T-helper 1 cell treated with Interleukin-12 subunit alpha and Interleukin-12 subunit beta and Interleukin-4 antibody, amounts not matched to agents 30 ng/mL and 1 ng/mL, for 36 hours (primary cell): ENCODE measurements around the gene RUSC2. TPM values are rescaled to one million over a fixed set of nuclear protein-coding genes. Genes with fewer than 3 reads are reported as not detected.
"Not testable (repeated sequence)": the region's sequence is repeated elsewhere in the genome, so short reads cannot be mapped to it uniquely, and the experiment has no call there.

Experiments
- intact Hi-C: fragments of 100-400 bp; cut with micrococcal nuclease; formaldehyde crosslinking; loops from one replicate; pipeline ENCODE4 v1.15.1; 2024
- total RNA-seq: library from RNA; stranded (reverse); gene quantifications from 2 replicates; pipeline ENCODE4 v1.2.3, GENCODE V29; 2022

RUSC2 gene
- total RNA-seq, 1 donor from 2014 or later, result 3.8 TPM

DNA sequence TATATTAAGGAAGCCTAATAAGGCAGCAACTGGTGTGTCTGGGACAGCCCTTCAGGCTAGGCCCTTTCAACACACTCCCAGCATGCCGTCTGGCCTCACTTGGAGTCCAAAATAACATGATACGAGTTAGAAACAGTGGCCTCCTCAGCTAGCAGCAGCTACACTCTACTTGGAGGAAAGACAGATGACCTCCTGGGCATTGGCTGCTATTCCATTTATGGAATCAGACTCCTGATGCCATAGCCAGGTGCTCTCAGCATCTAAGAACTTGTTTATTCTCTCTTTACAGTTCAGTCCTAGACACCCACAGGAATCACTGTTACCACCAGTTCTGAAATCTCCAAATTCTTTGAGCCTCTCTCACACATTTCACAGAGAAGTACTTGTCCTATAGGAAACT is 31.8 kb downstream of the RUSC2 start:
- intact Hi-C loops, result no loop called here

DNA sequence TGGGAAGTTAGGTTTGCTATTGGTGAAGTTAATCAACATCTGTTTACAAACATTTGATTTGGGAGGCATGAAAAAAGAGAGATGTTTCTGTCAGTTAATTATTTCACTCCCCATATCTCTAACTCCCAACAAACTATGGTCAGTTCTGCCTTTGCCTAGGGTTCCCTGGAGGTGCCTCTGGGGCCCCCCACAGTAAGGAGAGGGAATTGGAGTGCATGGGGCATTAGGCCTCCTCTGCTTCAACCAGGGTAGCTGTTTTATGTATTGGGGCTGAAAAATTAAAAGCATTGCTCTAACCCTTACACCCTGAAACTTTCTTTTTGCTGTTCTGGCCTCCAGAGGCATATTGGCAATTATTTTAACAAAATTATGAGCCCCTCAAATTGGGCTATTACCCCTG is 32.3 kb downstream of the RUSC2 start:
- intact Hi-C loops, result no loop called here

DNA sequence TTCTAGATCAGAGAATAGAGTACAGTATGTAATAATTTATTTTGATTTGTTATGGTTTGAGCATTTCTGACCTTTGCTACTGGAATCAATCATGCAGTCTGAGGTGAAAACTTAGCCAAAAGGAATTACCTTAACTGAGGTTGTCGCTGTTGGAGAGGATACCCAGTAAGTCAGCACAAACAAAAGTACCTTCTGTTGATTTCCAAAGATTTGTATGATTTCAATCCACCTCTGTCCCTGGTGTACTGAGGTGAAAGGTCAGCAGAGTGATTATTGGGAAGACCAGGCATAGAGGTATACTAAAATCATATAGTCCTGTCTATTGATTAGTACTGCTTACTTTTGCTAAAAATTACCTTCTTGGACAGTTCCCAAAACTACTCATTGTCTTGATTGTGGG is 32.8 kb downstream of the RUSC2 start:
- intact Hi-C loops, result no loop called here

DNA sequence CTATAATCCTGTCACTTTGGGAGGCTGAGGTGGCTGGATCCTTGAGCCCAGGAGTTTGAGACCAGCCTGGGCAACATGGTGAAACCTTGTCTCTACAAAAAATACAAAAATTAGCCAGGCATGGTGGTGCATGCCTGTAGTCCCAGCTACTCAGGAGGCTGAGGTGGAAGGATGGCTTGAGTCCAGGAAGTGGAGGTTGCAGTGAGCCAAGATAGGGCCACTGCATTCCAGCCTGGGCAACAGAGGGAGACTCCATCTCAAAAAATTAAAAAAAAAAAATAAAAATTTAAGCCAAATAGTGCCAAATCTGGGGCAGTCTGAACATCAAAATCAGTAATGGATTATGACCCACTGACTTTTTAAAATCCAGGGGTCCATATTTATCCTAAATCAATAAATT is 33.6 kb downstream of the RUSC2 start:
- intact Hi-C loops, result not testable (repeated sequence)

DNA sequence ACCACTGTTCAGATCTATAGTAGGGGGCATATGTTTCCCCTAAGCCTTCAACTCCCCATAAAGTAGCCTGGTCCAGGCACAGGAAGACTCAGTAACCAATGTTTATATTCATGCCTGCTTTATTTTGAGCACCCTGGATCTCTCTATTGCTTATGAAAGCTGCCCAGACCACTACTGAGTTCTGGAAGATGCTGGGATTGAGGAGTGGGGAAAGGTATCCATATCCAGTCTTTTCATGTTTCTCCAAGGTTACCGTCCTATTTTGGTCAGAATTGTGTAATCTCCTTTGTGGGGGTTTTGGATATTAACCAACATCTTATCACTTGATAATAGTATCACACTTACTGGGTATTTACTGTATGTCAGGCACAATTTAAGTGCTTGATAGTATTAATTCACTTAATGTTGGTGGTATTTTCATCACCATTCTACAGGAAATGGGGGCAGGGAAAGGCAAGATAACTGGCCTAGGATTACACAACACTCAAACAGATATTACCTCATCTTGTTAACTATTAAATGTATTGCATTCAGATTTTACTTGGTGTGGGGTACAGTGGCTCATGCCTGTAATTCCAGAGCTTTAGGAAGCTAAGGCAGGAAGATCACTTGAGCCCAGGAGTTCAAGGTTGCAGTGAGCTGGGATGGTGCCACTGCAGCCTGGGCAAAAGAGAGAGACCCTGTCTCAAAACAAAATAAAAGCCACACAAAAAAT is 36.3 kb downstream of the RUSC2 start:
- intact Hi-C loops, result no loop called here

DNA sequence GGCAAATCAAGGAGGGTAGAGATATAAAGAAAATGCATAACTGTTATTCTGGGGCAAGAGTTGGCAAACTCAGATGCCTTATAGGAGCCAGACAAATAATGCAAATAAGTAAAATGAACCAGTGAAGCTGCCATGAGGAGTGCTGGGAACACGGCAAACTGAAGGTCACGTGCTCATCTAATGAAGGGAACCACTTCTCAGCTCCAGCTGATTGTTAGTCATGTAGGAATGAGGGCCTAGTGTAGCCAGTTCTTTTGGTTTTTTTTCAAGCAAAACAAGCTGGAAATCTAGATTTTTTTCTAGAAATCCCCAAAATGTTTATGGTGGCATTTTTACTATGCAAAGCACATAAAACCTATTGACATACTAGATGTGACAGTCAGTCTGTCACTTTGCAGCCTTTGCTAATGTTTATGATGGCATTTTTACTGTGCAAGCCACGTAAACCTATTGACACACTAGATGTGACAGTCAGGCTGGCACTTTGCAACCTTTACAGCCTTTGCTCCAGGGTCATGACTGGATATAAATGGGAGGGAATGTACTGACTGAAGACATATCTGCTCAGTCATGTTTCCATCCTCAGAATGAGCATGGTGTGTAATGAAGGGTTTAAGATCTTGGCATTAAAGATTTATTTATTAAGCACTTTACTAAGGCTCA is 39.4 kb downstream of the RUSC2 start:
- intact Hi-C loops, result no loop called here

DNA sequence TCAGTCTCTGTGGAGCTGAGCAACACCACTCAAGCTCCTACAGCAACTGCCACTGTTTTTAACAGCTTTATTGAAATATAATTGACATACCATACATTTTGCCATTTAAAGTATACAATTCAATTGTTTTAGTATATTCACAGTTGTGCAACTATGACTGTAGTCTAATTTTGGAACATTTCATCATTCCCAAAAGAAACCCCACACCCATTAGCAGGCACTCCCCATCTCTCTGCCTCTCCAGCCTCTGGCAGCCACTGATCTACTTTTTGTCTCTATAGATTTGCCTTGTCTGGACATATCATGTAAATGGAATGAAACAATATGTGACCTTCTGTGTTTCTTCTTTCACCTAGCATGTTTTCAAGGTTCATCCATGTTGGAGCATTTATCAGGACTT is 43.5 kb downstream of the RUSC2 start:
- intact Hi-C loops, result no loop called here

DNA sequence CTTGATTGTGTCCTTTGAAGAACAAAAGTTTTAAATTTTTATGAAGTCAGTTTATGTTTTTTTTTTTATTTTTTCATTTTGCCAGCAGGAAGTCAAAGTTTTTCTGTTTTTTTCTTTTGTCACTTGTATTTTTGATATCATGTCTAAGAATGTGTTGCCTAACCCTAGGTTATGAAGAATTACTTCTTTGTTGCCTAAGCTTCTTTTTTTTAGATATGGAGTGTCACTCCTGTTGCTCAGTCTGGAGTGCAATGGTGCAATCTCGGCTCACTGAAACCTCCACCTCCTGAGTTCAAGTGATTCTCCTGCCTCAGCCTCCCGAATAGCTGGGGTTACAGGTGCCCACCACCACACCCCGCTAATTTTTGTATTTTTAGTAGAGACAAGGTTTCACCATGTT is 45.0 kb downstream of the RUSC2 start:
- intact Hi-C loops, result not testable (repeated sequence)

DNA sequence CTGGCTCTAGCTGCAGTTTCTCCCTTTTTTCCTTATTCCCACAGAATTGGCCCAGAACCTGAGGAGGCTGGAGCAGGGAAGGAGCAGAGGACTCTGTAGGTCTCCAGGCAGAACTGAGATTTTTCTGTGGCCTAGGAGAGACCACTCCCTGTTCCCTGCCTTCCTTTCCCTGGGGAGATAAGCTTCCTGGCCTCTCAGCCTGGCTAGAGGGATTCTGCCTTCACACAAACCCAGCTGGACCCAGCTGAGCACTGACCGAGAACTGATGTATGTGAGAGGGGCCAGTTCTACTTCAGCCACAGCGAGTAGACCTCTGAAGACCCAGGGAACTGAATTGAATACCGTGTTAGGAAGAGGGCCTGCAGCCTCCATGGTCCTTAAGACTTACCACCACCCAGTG is 48.0 kb downstream of the RUSC2 start:
- intact Hi-C loops, result no loop called here

DNA sequence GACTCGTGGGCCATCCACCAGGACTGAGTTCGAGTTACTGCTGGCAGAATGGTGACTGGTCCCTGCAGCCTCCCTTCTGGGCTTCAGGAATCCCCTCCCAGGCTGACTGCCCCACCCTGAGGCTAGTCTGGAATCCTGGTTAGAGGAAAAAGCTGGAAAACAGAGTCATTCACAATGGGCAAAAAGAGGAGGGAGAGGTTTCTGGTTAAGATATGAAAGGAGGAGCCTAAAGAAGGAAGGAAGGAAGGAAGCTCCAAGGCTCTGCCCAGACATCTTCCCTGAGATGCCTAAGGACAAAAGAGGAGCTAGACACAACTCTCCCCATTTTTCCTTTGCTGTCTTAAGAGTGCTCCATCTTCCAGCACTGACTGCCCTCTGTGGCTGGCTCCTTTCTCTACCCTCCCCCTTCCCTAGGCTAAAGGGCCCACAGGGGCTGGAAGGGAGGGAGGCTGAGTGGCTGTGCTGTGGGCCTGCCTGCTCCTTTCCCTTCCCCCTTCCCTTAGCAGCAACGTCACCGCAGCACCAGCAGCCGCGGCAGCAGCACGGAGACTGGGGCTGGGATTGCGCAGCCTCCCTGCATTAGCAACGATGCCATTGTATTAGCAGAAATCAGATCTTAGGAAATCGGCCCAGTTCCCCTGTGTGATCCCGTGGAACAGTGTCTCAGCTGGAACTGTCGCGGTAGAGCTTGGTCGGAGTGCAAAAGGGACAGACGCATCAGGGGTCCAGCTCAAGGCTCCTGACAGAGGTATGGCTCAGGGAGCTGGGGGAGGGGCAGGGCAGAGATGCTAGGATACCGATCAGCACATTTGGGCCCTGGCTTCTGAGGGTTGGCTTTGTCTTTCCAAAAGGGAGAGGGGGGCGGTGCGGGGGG is 48.7 kb downstream of the RUSC2 start:
- intact Hi-C loops, result no loop called here

Other genes with a start within 250 kb of the RUSC2 start
- 32.6 and 37.1 TPM in 2 replicates for gene TESK1, start 115.2 kb downstream of the RUSC2 start, total RNA-seq
- gene CD72, start 128.3 kb downstream of the RUSC2 start, total RNA-seq, result 6.9 and 7.6 TPM in 2 replicates
- 218 and 222 TPM in 2 replicates for gene SIT1, start 160.8 kb downstream of the RUSC2 start, total RNA-seq
- gene RMRP, start 167.9 kb downstream of the RUSC2 start, total RNA-seq, result 4,811 and 5,239 TPM in 2 replicates
- gene CCDC107, start 168.2 kb downstream of the RUSC2 start, total RNA-seq, result 29.0 and 32.1 TPM in 2 replicates
- 7.8 and 8.7 TPM in 2 replicates for gene ARHGEF39, start 175.1 kb downstream of the RUSC2 start, total RNA-seq
- gene CA9, start 183.8 kb downstream of the RUSC2 start, total RNA-seq, result 0.15 TPM in 1 of 2 replicates, not detected in the other
- 4.6 and 9.9 TPM in 2 replicates for gene TPM2, start 199.8 kb downstream of the RUSC2 start, total RNA-seq
- gene TLN1, start 242.1 kb downstream of the RUSC2 start, total RNA-seq, result 378 and 380 TPM in 2 replicates
- 22.9 and 24.0 TPM in 2 replicates for gene CREB3, start 242.6 kb downstream of the RUSC2 start, total RNA-seq